Measurements from ENCODE around the gene NOS1AP. TPM values are rescaled to one million over a fixed set of nuclear protein-coding genes. Genes with fewer than 3 reads are reported as not detected.

The NOS1AP gene
- total RNA-seq, 1 donor from 2014 or later, result under 0.01 TPM

DNA sequence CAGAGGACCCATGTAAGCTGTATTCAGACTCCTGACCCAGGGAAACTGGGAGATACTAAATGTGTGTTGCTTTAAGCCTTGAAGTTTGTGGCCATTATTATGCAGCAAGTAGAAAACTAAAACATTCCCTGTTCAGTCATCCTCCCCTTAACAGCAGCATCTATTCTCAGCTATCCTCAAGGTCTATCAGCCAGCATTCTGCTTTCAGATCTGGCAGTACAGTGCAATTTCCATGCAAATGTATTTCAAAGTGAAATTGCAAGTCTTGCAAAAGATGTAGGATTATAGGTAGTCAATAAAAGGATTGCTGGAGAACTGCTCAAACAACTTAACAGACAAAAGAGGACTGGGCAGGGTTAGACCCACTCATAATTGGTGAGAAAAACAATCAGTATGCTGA lies 111.3 kb downstream of the NOS1AP start:
- Histone ChIP-seq H3K9me3 (ENCODE audit: control insufficient read depth in 3 of 3, low read length in 3 of 3) (no peaks in the 10 kb centered on the region), H3K27ac (ENCODE audit: low read depth, low read length) (no peak overlapping the region), H3K36me3 (ENCODE audit: control insufficient read depth in 3 of 3, insufficient read depth in 3 of 3, low read length in 3 of 3) (no peaks in the 10 kb centered on the region), H3K4me3 (ENCODE audit: low read length in 3 of 3) (no peak overlapping the region), H3K9ac (ENCODE audit: low read depth in 1 of 3, low read length in 3 of 3) (no peak overlapping the region), H3K27me3 (ENCODE audit: control insufficient read depth in 3 of 3, insufficient read depth in 3 of 3, low read length in 3 of 3) (no peaks in the 10 kb centered on the region), H3K4me1 (ENCODE audit: control insufficient read depth in 3 of 3, insufficient read depth in 3 of 3, low read length in 3 of 3) (no peaks in the 10 kb centered on the region)

DNA sequence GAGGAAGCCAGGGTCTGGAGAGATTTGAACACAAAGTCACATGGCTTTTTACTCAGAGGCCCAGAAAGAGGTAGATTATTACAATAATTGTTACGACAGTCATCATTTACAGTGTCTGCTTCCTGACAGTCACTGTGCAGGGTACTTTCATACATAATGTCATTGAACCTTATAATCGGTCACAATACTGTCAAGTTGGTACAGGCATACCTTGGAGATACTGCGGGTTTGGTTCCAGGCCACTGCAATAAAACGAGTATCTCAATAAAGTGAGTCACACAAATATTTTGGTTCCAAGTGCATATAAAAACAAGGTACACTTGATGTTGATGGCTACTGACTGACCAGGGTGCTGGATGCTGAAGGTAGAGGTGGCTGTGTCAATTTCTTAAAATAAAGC lies 112.6 kb downstream of the NOS1AP start:
- Histone ChIP-seq H3K4me3 (ENCODE audit: low read length in 3 of 3) (no peak overlapping the region), H3K27ac (ENCODE audit: low read depth, low read length) (no peak overlapping the region), H3K27me3 (ENCODE audit: control insufficient read depth in 3 of 3, insufficient read depth in 3 of 3, low read length in 3 of 3) (no peaks in the 10 kb centered on the region), H3K9me3 (ENCODE audit: control insufficient read depth in 3 of 3, low read length in 3 of 3) (peaks cover 0 to 3% (median 0%) of the 10 kb centered on the region in 3 donors), H3K9ac (ENCODE audit: low read depth in 1 of 3, low read length in 3 of 3) (no peak overlapping the region), H3K4me1 (ENCODE audit: control insufficient read depth in 3 of 3, insufficient read depth in 3 of 3, low read length in 3 of 3) (no peaks in the 10 kb centered on the region), H3K36me3 (ENCODE audit: control insufficient read depth in 3 of 3, insufficient read depth in 3 of 3, low read length in 3 of 3) (no peaks in the 10 kb centered on the region)

DNA sequence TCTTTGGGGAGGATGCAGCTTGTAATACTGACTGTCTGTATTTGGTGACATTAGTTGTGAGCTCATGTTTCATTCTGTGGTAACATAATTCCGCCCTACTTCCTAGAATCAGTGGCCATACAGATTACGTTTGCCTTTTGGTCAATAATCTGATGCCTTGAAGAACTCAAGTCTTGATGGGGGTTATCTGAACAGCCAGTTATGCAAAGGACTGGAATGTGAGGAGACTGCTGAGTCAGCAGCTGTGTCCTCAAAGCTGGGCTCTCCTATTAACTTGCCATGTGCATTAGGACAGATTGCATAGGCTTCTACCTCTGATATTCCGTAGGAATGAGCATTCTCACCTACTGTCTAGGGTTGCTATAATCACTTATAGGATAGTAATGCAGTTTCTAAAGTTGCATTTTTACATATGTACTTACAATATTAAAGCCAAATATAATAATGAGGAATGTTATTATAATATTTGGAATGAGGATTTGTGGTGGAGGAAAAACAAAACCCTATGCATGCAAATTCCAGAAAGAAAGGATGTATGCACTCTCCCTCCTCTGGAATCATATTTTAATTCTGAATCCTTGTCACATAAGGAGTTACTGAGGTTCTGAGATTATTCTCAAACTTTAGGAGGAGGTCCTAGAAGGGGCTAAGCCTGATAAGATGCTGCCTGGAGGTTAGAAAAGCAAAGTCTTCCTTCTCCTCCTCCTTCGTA lies 116.0 kb downstream of the NOS1AP start:
- Histone ChIP-seq H3K36me3 (ENCODE audit: control insufficient read depth in 3 of 3, insufficient read depth in 3 of 3, low read length in 3 of 3) (no peaks in the 10 kb centered on the region), H3K9ac (ENCODE audit: low read depth in 1 of 3, low read length in 3 of 3) (no peak overlapping the region), H3K4me3 (ENCODE audit: low read length in 3 of 3) (no peak overlapping the region), H3K4me1 (ENCODE audit: control insufficient read depth in 3 of 3, insufficient read depth in 3 of 3, low read length in 3 of 3) (no peaks in the 10 kb centered on the region), H3K9me3 (ENCODE audit: control insufficient read depth in 3 of 3, low read length in 3 of 3) (peaks cover 0 to 3% (median 0%) of the 10 kb centered on the region in 3 donors), H3K27ac (ENCODE audit: low read depth, low read length) (no peak overlapping the region), H3K27me3 (ENCODE audit: control insufficient read depth in 3 of 3, insufficient read depth in 3 of 3, low read length in 3 of 3) (no peaks in the 10 kb centered on the region)

DNA sequence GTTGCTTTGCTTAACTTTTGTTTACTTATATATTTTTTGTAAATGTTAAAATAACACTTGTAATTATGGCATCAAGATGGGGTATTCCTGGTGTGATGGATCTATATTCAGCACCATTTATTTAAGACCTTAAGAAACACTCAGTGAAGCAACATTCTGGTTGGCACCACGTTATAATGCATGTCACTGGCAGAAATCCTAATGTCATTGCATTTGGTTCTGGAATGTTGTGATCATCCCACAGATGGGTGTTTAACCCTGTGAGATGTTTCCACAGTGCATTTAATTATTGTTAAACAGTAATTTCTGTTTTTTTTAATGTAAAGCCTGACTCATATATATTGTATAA lies 116.5 kb downstream of the NOS1AP start:
- H3K9me3 ChIP-seq (ENCODE audit: control insufficient read depth in 3 of 3, low read length in 3 of 3), result peaks cover 0 to 3% (median 0%) of the 10 kb centered on the region in 3 donors
- no peaks in the 10 kb centered on the region for H3K4me1 ChIP-seq (ENCODE audit: control insufficient read depth in 3 of 3, insufficient read depth in 3 of 3, low read length in 3 of 3)
- H3K27me3 ChIP-seq (ENCODE audit: control insufficient read depth in 3 of 3, insufficient read depth in 3 of 3, low read length in 3 of 3), result no peaks in the 10 kb centered on the region
- H3K9ac ChIP-seq (ENCODE audit: low read depth in 1 of 3, low read length in 3 of 3), result no peak overlapping the region
- no peak overlapping the region for H3K27ac ChIP-seq (ENCODE audit: low read depth, low read length)
- H3K4me3 ChIP-seq (ENCODE audit: low read length in 3 of 3), result no peak overlapping the region
- H3K36me3 ChIP-seq (ENCODE audit: control insufficient read depth in 3 of 3, insufficient read depth in 3 of 3, low read length in 3 of 3), result no peaks in the 10 kb centered on the region

DNA sequence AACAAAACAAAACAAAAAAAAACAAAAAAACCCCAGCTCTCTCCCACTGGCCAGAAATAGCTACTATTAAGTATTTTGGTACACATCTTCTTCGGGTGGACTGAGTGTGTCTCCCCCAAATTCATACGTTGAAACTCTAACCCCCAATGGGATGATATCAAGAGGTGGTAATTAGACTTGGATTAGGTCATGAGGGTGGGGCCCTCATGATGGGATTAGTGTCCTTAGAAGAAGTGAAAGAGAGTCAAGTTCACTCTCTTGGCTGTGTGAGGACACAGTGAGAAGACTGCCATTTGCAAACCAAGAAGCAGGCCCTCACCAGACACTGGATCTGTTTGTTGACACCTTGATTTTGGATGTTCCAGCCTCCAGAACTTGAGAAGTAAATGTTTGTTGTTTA lies 116.9 kb downstream of the NOS1AP start:
- H3K4me1 ChIP-seq (ENCODE audit: control insufficient read depth in 3 of 3, insufficient read depth in 3 of 3, low read length in 3 of 3), result no peaks in the 10 kb centered on the region
- no peak overlapping the region for H3K9ac ChIP-seq (ENCODE audit: low read depth in 1 of 3, low read length in 3 of 3)
- no peak overlapping the region for H3K27ac ChIP-seq (ENCODE audit: low read depth, low read length)
- H3K36me3 ChIP-seq (ENCODE audit: control insufficient read depth in 3 of 3, insufficient read depth in 3 of 3, low read length in 3 of 3), result no peaks in the 10 kb centered on the region
- H3K4me3 ChIP-seq (ENCODE audit: low read length in 3 of 3), result no peak overlapping the region
- no peaks in the 10 kb centered on the region for H3K27me3 ChIP-seq (ENCODE audit: control insufficient read depth in 3 of 3, insufficient read depth in 3 of 3, low read length in 3 of 3)
- H3K9me3 ChIP-seq (ENCODE audit: control insufficient read depth in 3 of 3, low read length in 3 of 3), result peaks cover 0 to 3% (median 0%) of the 10 kb centered on the region in 3 donors

DNA sequence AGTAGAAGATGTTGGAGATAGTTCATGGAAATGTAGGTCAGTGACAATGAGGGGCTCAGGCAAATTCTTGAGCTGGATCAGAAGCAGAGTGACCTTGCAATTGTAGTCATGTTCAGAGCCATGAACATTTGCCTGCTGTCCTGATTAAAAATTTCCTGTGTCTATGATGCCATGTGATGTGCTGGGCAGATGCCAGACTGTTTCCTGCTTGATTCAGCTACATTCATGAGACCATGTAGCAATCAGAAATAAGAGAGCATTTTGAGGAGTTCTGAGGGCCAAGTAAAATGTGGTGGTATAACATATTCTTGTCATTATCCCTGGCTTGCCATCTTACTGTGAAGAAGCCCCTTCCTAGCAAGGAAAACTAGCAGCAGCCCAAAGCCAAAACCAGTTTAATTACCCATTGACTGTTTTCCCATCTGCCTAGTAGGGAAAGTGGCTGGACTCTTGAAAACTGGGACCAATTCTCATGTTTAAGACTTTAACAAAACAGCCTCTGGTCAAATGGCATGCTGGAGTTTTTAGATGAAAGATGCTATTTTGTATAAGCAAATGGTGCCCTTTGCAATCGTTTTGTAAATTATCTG lies 118.3 kb downstream of the NOS1AP start:
- Histone ChIP-seq H3K4me1 (ENCODE audit: control insufficient read depth in 3 of 3, insufficient read depth in 3 of 3, low read length in 3 of 3) (no peaks in the 10 kb centered on the region), H3K27me3 (ENCODE audit: control insufficient read depth in 3 of 3, insufficient read depth in 3 of 3, low read length in 3 of 3) (no peaks in the 10 kb centered on the region), H3K9ac (ENCODE audit: low read depth in 1 of 3, low read length in 3 of 3) (no peak overlapping the region), H3K27ac (ENCODE audit: low read depth, low read length) (no peak overlapping the region), H3K36me3 (ENCODE audit: control insufficient read depth in 3 of 3, insufficient read depth in 3 of 3, low read length in 3 of 3) (no peaks in the 10 kb centered on the region), H3K4me3 (ENCODE audit: low read length in 3 of 3) (no peak overlapping the region), H3K9me3 (ENCODE audit: control insufficient read depth in 3 of 3, low read length in 3 of 3) (peaks cover 0 to 3% (median 0%) of the 10 kb centered on the region in 3 donors)

DNA sequence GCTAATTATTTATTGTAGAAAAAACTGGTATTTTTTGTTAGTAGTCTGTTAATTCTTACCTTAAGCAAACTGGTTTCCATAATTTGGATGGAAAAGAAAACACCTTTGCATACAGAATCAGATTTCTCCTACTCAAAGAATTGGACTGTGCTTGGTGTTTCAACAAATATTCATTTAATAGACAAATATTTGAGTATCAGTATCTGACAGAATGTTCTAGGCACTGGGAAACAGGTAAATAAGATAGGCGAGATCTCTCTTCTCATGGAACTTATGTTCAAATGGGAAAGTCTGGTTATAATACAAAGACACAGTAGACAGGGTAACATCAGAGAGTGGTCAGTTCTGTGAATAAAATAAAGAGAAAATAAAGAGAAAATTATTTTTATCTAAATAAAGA lies 119.9 kb downstream of the NOS1AP start:
- Histone ChIP-seq H3K27ac (ENCODE audit: low read depth, low read length) (no peak overlapping the region), H3K36me3 (ENCODE audit: control insufficient read depth in 3 of 3, insufficient read depth in 3 of 3, low read length in 3 of 3) (no peaks in the 10 kb centered on the region), H3K9me3 (ENCODE audit: control insufficient read depth in 3 of 3, low read length in 3 of 3) (peaks cover 0 to 3% (median 0%) of the 10 kb centered on the region in 3 donors), H3K4me3 (ENCODE audit: low read length in 3 of 3) (no peak overlapping the region), H3K27me3 (ENCODE audit: control insufficient read depth in 3 of 3, insufficient read depth in 3 of 3, low read length in 3 of 3) (no peaks in the 10 kb centered on the region), H3K4me1 (ENCODE audit: control insufficient read depth in 3 of 3, insufficient read depth in 3 of 3, low read length in 3 of 3) (peaks cover 0 to 4% (median 0%) of the 10 kb centered on the region in 3 donors), H3K9ac (ENCODE audit: low read depth in 1 of 3, low read length in 3 of 3) (no peak overlapping the region)

DNA sequence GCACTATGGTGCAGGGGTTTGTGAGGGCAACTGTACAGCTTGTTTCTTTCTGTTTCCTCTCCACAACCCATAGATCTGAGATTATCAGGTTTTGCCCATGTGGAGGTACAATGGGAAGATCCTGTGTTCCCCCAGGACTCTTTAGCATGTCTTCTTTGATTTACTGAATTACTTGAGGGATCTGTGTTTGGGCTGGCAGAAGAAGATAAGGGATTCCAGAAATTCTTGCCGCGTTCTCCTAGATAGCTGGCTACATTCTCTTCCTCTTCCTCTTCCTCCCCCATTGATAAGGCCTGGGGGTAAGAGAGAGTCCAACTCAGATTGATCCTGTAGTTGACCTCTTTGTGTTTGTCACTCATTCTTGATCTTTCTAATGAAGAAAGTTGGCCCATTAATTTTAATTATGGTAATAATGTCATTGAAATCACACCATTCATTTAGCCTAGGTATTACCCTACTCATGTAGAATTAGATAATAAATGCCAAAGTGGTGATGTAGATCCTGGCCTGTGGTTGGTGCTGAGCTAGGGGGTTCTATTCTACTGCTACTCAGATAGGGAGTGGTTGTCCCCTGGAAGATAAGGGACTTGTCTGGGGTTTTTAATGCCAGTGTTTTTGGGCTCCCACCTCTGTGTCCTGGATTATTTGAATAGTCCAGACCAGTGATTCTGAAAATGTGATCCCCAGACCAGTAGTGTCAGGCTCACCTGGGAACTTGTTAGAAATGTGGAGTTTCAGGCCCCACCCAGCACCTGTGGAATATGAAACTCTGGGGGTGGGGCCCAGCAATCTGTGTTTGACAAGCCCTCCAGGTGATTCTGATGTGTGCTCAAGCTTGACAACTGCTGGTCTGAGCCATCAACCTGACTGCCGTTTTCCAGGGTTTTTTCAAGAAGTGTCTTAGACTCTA lies 122.2 kb downstream of the NOS1AP start:
- Histone ChIP-seq H3K27ac (ENCODE audit: low read depth, low read length) (no peak overlapping the region), H3K27me3 (ENCODE audit: control insufficient read depth in 3 of 3, insufficient read depth in 3 of 3, low read length in 3 of 3) (no peaks in the 10 kb centered on the region), H3K4me3 (ENCODE audit: low read length in 3 of 3) (no peak overlapping the region), H3K4me1 (ENCODE audit: control insufficient read depth in 3 of 3, insufficient read depth in 3 of 3, low read length in 3 of 3) (peaks cover 0 to 5% (median 0%) of the 10 kb centered on the region in 3 donors), H3K9me3 (ENCODE audit: control insufficient read depth in 3 of 3, low read length in 3 of 3) (no peaks in the 10 kb centered on the region), H3K9ac (ENCODE audit: low read depth in 1 of 3, low read length in 3 of 3) (no peak overlapping the region), H3K36me3 (ENCODE audit: control insufficient read depth in 3 of 3, insufficient read depth in 3 of 3, low read length in 3 of 3) (no peaks in the 10 kb centered on the region)

DNA sequence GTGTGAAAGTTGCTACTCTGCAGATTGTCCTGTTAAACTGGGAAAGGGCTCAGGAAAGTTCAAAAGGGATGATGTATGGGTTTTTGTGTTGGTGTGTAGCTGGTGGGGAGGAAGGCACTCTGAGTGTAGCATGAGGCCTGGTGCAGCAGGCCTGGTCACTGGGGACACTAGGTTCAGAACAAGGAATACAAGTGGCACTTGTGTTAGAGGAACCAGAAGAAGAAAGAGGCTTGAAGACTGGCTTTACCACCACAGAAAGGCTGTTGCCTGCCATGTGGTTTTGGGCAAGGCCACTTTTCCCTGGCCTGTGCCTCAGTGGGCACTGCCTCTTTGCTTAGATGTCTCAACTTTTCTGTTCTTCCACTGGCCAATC lies 122.8 kb downstream of the NOS1AP start:
- H3K9me3 ChIP-seq (ENCODE audit: control insufficient read depth in 3 of 3, low read length in 3 of 3), result no peaks in the 10 kb centered on the region
- no peak overlapping the region for H3K4me3 ChIP-seq (ENCODE audit: low read length in 3 of 3)
- H3K9ac ChIP-seq (ENCODE audit: low read depth in 1 of 3, low read length in 3 of 3), result no peak overlapping the region
- H3K27ac ChIP-seq (ENCODE audit: low read depth, low read length), result no peak overlapping the region
- no peaks in the 10 kb centered on the region for H3K27me3 ChIP-seq (ENCODE audit: control insufficient read depth in 3 of 3, insufficient read depth in 3 of 3, low read length in 3 of 3)
- peaks cover 0 to 5% (median 0%) of the 10 kb centered on the region in 3 donors for H3K4me1 ChIP-seq (ENCODE audit: control insufficient read depth in 3 of 3, insufficient read depth in 3 of 3, low read length in 3 of 3)
- no peaks in the 10 kb centered on the region for H3K36me3 ChIP-seq (ENCODE audit: control insufficient read depth in 3 of 3, insufficient read depth in 3 of 3, low read length in 3 of 3)

DNA sequence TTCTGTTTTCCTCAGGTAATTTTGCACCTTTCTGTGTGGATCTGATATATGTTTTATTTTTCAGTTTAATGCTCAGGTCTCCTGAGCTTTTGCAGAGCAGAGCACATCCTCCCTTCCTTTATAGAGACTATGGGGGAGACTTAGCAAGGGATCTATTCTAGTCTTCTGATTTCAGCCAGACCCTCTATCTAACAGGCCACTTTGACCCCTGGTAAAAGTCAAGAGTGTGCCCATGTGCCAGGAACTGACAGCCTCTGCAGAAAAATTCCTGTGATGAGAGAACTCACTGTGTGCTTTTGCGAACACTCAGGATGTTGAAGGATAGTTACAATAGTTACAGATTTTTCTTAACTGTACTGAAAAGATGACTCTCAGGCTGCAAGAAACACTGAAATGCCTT lies 123.3 kb downstream of the NOS1AP start:
- no peak overlapping the region for H3K4me3 ChIP-seq (ENCODE audit: low read length in 3 of 3)
- peaks cover 0 to 5% (median 0%) of the 10 kb centered on the region in 3 donors for H3K4me1 ChIP-seq (ENCODE audit: control insufficient read depth in 3 of 3, insufficient read depth in 3 of 3, low read length in 3 of 3)
- no peak overlapping the region for H3K27ac ChIP-seq (ENCODE audit: low read depth, low read length)
- H3K27me3 ChIP-seq (ENCODE audit: control insufficient read depth in 3 of 3, insufficient read depth in 3 of 3, low read length in 3 of 3), result no peaks in the 10 kb centered on the region
- H3K9ac ChIP-seq (ENCODE audit: low read depth in 1 of 3, low read length in 3 of 3), result no peak overlapping the region
- H3K36me3 ChIP-seq (ENCODE audit: control insufficient read depth in 3 of 3, insufficient read depth in 3 of 3, low read length in 3 of 3), result no peaks in the 10 kb centered on the region
- no peaks in the 10 kb centered on the region for H3K9me3 ChIP-seq (ENCODE audit: control insufficient read depth in 3 of 3, low read length in 3 of 3)
